K562 (cell line): ENCODE measurements around the gene GCK. TPM values are rescaled to one million over a fixed set of nuclear protein-coding genes. Genes with fewer than 3 reads are reported as not detected.

Experiments
- CHAMP1 ChIP-seq: fragments of 450-650 bp; IDR thresholded peaks from 2 replicates; pipeline ENCODE4 v1.6.1; 2016; ENCODE audit warnings: mild to moderate bottlenecking
- ELK3 ChIP-seq: fragments of 450-650 bp; formaldehyde crosslinking; IDR thresholded peaks from 2 replicates; pipeline ENCODE4 v1.4.0; 2020; ENCODE audit warnings: mild to moderate bottlenecking
- HNRNPL ChIP-seq: fragments of 200-400 bp; formaldehyde crosslinking; IDR thresholded peaks from 2 replicates; pipeline ENCODE4 v1.6.1; 2017; ENCODE audit warnings: low read depth, mild to moderate bottlenecking, low read length
- KDM4B ChIP-seq, 2 experiments: fragments of 450-650 bp in 1 of 2; sonication (generic) in 1 of 2; IDR thresholded peaks; 2 replicates each; pipeline ENCODE4 v1.6.1; 2016 to 2017; ENCODE audit warnings: borderline replicate concordance in 2 of 2, antibody characterized with exemption in 1 of 2, low read depth in 1 of 2, mild to moderate bottlenecking in 1 of 2
- MXD1 ChIP-seq: fragments of 250-450 bp; sonication (Bioruptor Pico); IDR thresholded peaks from 2 replicates; pipeline ENCODE4 v1.8.0; 2021; ENCODE audit warnings: borderline replicate concordance, mild to moderate bottlenecking, moderate library complexity; ENCODE audit not compliant: poor library complexity, severe bottlenecking
- NFYB ChIP-seq: IDR thresholded peaks from 2 replicates; pipeline ENCODE4 v1.6.1; 2011; ENCODE audit warnings: mild to moderate bottlenecking, moderate library complexity; ENCODE audit not compliant: insufficient read length; ENCODE audit errors: extremely low read depth
- NR2F6 ChIP-seq: fragments of 450-650 bp; formaldehyde crosslinking; IDR thresholded peaks from 2 replicates; pipeline ENCODE4 v1.4.0; 2020; ENCODE audit warnings: mild to moderate bottlenecking
- PHB ChIP-seq: fragments of 250-450 bp; sonication (Bioruptor Pico); IDR thresholded peaks from 2 replicates; pipeline ENCODE4 v1.5.0; 2021
- PPARD ChIP-seq: fragments of 250-450 bp; sonication (Bioruptor Pico); IDR thresholded peaks from 2 replicates; pipeline ENCODE4 v1.8.0; 2022; ENCODE audit warnings: inconsistent platforms, mild to moderate bottlenecking, moderate library complexity
- RBM14 ChIP-seq: fragments of 200-400 bp; formaldehyde crosslinking; IDR thresholded peaks from 2 replicates; pipeline ENCODE4 v1.6.1; 2018; ENCODE audit warnings: low read depth, mild to moderate bottlenecking, low read length, moderate library complexity, borderline replicate concordance; ENCODE audit not compliant: insufficient read depth
- RBM17 ChIP-seq: fragments of 200-400 bp; formaldehyde crosslinking; IDR thresholded peaks from 2 replicates; pipeline ENCODE4 v1.6.1; 2017; ENCODE audit warnings: low read depth, mild to moderate bottlenecking, low read length, borderline replicate concordance
- SP1 ChIP-seq: sonication (generic); formaldehyde crosslinking; IDR thresholded peaks from 2 replicates; pipeline ENCODE4 v1.8.1; 2022; ENCODE audit warnings: mild to moderate bottlenecking, missing genetic modification reagents
- SPI1 ChIP-seq: IDR thresholded peaks from 2 replicates; pipeline ENCODE4 v1.6.1; 2011; ENCODE audit warnings: low read depth, low read length, control low read depth, borderline replicate concordance
- SRSF1 ChIP-seq: fragments of 200-400 bp; formaldehyde crosslinking; IDR thresholded peaks from 2 replicates; pipeline ENCODE4 v1.6.1; 2017; ENCODE audit warnings: mild to moderate bottlenecking, low read depth, low read length, moderate library complexity
- UBTF ChIP-seq, 2 experiments: IDR thresholded peaks; 2 replicates each; pipeline ENCODE4 v1.6.1; 2012; ENCODE audit warnings: improper control_type of control experiment in 2 of 2, low read depth in 2 of 2, low read length in 2 of 2, borderline replicate concordance in 1 of 2
- ZBTB17 ChIP-seq: fragments of 450-650 bp; formaldehyde crosslinking; IDR thresholded peaks from 2 replicates; pipeline ENCODE4 v1.4.0; 2020; ENCODE audit warnings: mild to moderate bottlenecking
- ZFP30 ChIP-seq: fragments of 250-450 bp; sonication (Bioruptor Pico); IDR thresholded peaks from 2 replicates; pipeline ENCODE4 v1.8.0; 2022; ENCODE audit warnings: moderate library complexity, mild to moderate bottlenecking, inconsistent platforms, borderline replicate concordance
- ZNF124 ChIP-seq: sonication (generic); formaldehyde crosslinking; IDR thresholded peaks from 2 replicates; pipeline ENCODE4 v1.8.1; 2022; ENCODE audit warnings: missing genetic modification reagents
- ZNF77 ChIP-seq: fragments of 250-450 bp; sonication (Bioruptor Pico); IDR thresholded peaks from 2 replicates; pipeline ENCODE4 v1.5.0; 2020
- polyA plus RNA-seq, 8 experiments: library from polyadenylated mRNA; depleted of rRNA in 4 of 8; stranded (reverse) in 5 of 8; unstranded in 3 of 8; fragments of >200 nt; fragmentation: Nextera tagmentation in 2 of 8; fragmentation: Illumina TruSeq in 1 of 8; extraction: Ambion mirVana in 2 of 8; extraction: Trizol in 1 of 8; gene quantifications; 2 replicates each; pipeline versions ENCODE4 v1.2.1 to v1.2.3, GENCODE V29; 2011 to 2014; ENCODE audit warnings: inconsistent platforms in 1 of 8, missing spikeins in 1 of 8
- total RNA-seq, 7 experiments: library from RNA; depleted of rRNA in 6 of 7; stranded (reverse); fragments of >200 nt in 6 of 7; fragmentation: Illumina TruSeq in 2 of 7; extraction: Trizol in 2 of 7; gene quantifications; 2 replicates each; pipeline versions ENCODE4 v1.2.1 to v1.2.3, GENCODE V29; 2011 to 2021; ENCODE audit warnings: low replicate concordance in 1 of 7

GCK gene
- total and polyA plus RNA-seq, 9 of the 15 experiments (the other 6 are each of a cell fraction or from before 2014, with no cell fraction given) = 0.11 to 0.55 (median 0.16) TPM; not detected in 3

GRCh38 chr7:44112231-44112996 is 76.8 kb downstream of the GCK start (continued):
- TF ChIP-seq UBTF (IDR thresholded peaks at IDR 0.05; ENCODE audit: borderline replicate concordance in 1 of 2, low read depth in 2 of 2, low read length in 2 of 2) (no peak), RBM14 (no peak), SRSF1 (no peak), RBM17 (no peak), SPI1 (no peak), MXD1 (no peak), NFYB (no peak), HNRNPL (no peak), NR2F6 (no peak), ZNF77 (CRISPR knock-in tag) (no peak), ELK3 (CRISPR knock-in tag) (no peak), CHAMP1 (no peak), ZFP30 (CRISPR knock-in tag) (no peak), PHB (no peak), PPARD (CRISPR knock-in tag) (no peak), SP1 (CRISPR knock-in tag) (peak; percentile 48; the same call in 1 of the 2 replicates), KDM4B (IDR thresholded peaks at IDR 0.05; ENCODE audit: borderline replicate concordance in 2 of 2, low read depth in 1 of 2) (no peak), ZNF124 (CRISPR knock-in tag) (no peak), ZBTB17 (CRISPR knock-in tag) (no peak)
